CD4-positive, alpha-beta memory T cell (primary cell): ENCODE measurements around the gene SLC6A3. TPM values are rescaled to one million over a fixed set of nuclear protein-coding genes. Genes with fewer than 3 reads are reported as not detected.
"Not testable (repeated sequence)": the region's sequence is repeated elsewhere in the genome, so short reads cannot be mapped to it uniquely, and the experiment has no call there.

Source experiments
- CTCF ChIA-PET: fragments of 350-600 bp; sonication (Branson Sonifier 250); formaldehyde crosslinking; loops from one replicate; lab custom pipeline; 2021; ENCODE audit warnings: inconsistent platforms; ENCODE audit not compliant: partially characterized antibody; lab: Charles Lee
- POLR2A ChIA-PET: fragments of 350-600 bp; sonication (Branson Sonifier 250); formaldehyde crosslinking; loops from one replicate; lab custom pipeline; 2021; ENCODE audit not compliant: partially characterized antibody; lab: Charles Lee
- DNase-seq, 5 donors: peaks; one replicate each; pipeline versions ENCODE4 v3.0.0 to v3.0.0-alpha.2; 2020 to 2022; ENCODE audit warnings: mixed read lengths in 1 of 5
- H3K27ac ChIP-seq: one replicate; pipeline ENCODE4 v1.7.0; 2013; ENCODE audit warnings: low read depth, low read length
- H3K27me3 ChIP-seq: 2 replicates; pipeline ENCODE4 v1.7.0; 2013; ENCODE audit warnings: mild to moderate bottlenecking, low read length, moderate library complexity; ENCODE audit not compliant: insufficient read depth
- H3K36me3 ChIP-seq: 2 replicates; pipeline ENCODE4 v1.7.0; 2013; ENCODE audit warnings: mild to moderate bottlenecking, low read length, moderate library complexity; ENCODE audit not compliant: insufficient read depth
- H3K4me1 ChIP-seq: 2 replicates; pipeline ENCODE4 v1.7.0; 2013; ENCODE audit warnings: mild to moderate bottlenecking, low read length, moderate library complexity; ENCODE audit not compliant: insufficient read depth
- H3K4me3 ChIP-seq, 2 donors: one replicate each; pipeline ENCODE4 v1.7.0; 2013; ENCODE audit warnings: low read length in 2 of 2, mild to moderate bottlenecking in 1 of 2
- H3K9me3 ChIP-seq, 2 donors: one replicate each; pipeline ENCODE4 v1.7.0; 2013; ENCODE audit warnings: low read length in 2 of 2, control low read depth in 1 of 2; ENCODE audit not compliant: control insufficient read depth in 1 of 2
- H3K27ac Mint-ChIP-seq, 7 donors: one replicate each; pipeline ENCODE4 v1.8.0; 2020 to 2021; ENCODE audit warnings: mixed read lengths in 7 of 7, mild to moderate bottlenecking in 6 of 7, inconsistent platforms in 3 of 7, moderate library complexity in 3 of 7
- H3K27me3 Mint-ChIP-seq, 2 donors: one replicate each; pipeline ENCODE4 v1.8.0; 2020 to 2021; ENCODE audit warnings: mixed read lengths in 2 of 2
- H3K36me3 Mint-ChIP-seq, 2 donors: one replicate each; pipeline ENCODE4 v1.8.0; 2020 to 2021; ENCODE audit warnings: mixed read lengths in 2 of 2, inconsistent platforms in 1 of 2, mild to moderate bottlenecking in 1 of 2
- H3K4me1 Mint-ChIP-seq, 4 donors: one replicate each; pipeline ENCODE4 v1.8.0; 2020 to 2021; ENCODE audit warnings: mixed read lengths in 4 of 4, mild to moderate bottlenecking in 1 of 4
- H3K4me3 Mint-ChIP-seq, 8 donors: one replicate each; pipeline ENCODE4 v1.8.0; 2020 to 2021; ENCODE audit warnings: mixed read lengths in 8 of 8, mild to moderate bottlenecking in 7 of 8, moderate library complexity in 6 of 8, inconsistent platforms in 3 of 8
- H3K9me3 Mint-ChIP-seq, 8 donors: one replicate each; pipeline ENCODE4 v1.8.0; 2020 to 2021; ENCODE audit warnings: mixed read lengths in 8 of 8, mild to moderate bottlenecking in 5 of 8, inconsistent platforms in 3 of 8, moderate library complexity in 1 of 8
- intact Hi-C: fragments of 100-400 bp; cut with micrococcal nuclease; formaldehyde crosslinking; loops from one replicate; pipeline ENCODE4 v1.15.1; 2023
- polyA plus RNA-seq, 2 donors: library from polyadenylated mRNA; unstranded; fragments of 300-500 nt; fragmentation: Illumina TruSeq; gene quantifications; one replicate each; pipeline ENCODE4 v1.2.3, GENCODE V29; 2021
- total RNA-seq, 2 experiments: library from RNA; stranded (reverse); gene quantifications; one replicate each; pipeline ENCODE4 v1.2.3, GENCODE V29; 2021

SLC6A3 gene
- total and polyA plus RNA-seq, 4 experiments from 2014 or later, result not detected

DNA sequence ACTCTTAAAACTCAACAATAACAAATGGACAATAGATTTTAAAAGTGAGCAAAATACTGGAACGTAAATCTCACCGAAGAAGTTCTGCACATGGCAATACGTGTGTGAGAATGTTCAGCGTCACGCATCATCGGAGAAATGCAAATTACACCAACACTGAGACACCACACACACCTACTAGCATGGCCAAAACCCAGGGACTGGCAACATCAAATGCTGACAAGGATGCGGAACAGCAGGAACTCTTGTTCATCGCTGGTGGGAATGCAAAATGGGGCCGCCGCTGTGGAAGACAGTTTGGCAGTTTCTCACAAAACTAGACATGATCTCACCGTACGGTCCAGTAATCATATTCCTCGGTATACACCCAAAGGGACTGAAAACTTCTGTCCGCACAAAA, 78.7 kb downstream of the SLC6A3 start:
- CTCF ChIA-PET, result interaction anchor here (1.3 kb wide), 1 partner anchor 12 kb away, joined by 4 read pairs; no protein-coding TSS in a partner anchor
- Histone ChIP-seq H3K36me3 (no peaks in the 10 kb centered on the region), H3K27me3 (peaks cover 4% of the 10 kb centered on the region), H3K4me3 (no peak overlapping the region), H3K27ac (no peak overlapping the region), H3K4me1 (no peaks in the 10 kb centered on the region), H3K9me3 (no peaks in the 10 kb centered on the region)
- Mint-ChIP-seq H3K4me3 (no peak overlapping the region), H3K27me3 (peaks cover 11 to 15% of the 10 kb centered on the region in 2 donors), H3K36me3 (no peaks in the 10 kb centered on the region), H3K4me1 (no peaks in the 10 kb centered on the region), H3K27ac (no peak overlapping the region), H3K9me3 (peaks cover 0 to 1% (median 0%) of the 10 kb centered on the region in 8 donors)
- DNase-seq, result no peak
- POLR2A ChIA-PET, result no interaction called here
- intact Hi-C loops, result no loop called here

DNA sequence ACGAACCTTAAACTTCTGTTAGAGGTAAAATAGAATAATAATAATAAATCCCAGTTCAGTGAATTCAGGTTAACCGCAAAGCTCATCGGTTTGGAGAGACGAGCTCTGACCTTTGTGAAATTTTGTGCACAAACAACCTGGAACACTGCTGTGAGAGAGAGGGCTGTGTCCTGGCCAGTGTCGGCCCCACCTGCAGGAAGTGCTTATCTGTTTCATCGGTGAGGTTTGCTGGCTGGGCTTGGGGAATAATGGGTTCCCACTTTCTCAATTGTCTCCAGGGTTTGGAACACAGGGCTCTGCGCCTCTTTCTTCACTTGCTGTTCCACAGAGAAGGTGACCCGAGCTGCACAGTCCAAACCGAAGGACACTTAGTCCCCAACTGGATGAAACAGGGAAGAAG, 81.0 kb downstream of the SLC6A3 start:
- H3K9me3 Mint-ChIP-seq, result no peaks in the 10 kb centered on the region
- H3K4me3 Mint-ChIP-seq, result no peak overlapping the region
- no peaks in the 10 kb centered on the region for H3K36me3 ChIP-seq
- H3K27ac Mint-ChIP-seq, result no peak overlapping the region
- no peak overlapping the region for H3K4me3 ChIP-seq
- no peaks in the 10 kb centered on the region for H3K36me3 Mint-ChIP-seq
- H3K27ac ChIP-seq, result no peak overlapping the region
- H3K9me3 ChIP-seq, result no peaks in the 10 kb centered on the region
- intact Hi-C loops, result no loop called here
- peaks cover 4% of the 10 kb centered on the region for H3K27me3 ChIP-seq
- H3K27me3 Mint-ChIP-seq, result peaks cover 15 to 20% of the 10 kb centered on the region in 2 donors
- ChIA-PET CTCF (interaction anchor here (2.2 kb wide), 1 partner anchor 16 kb away, joined by 5 read pairs; no protein-coding TSS in a partner anchor), POLR2A (no interaction called here)
- DNase-seq, result no peak
- no peaks in the 10 kb centered on the region for H3K4me1 Mint-ChIP-seq
- no peaks in the 10 kb centered on the region for H3K4me1 ChIP-seq

DNA sequence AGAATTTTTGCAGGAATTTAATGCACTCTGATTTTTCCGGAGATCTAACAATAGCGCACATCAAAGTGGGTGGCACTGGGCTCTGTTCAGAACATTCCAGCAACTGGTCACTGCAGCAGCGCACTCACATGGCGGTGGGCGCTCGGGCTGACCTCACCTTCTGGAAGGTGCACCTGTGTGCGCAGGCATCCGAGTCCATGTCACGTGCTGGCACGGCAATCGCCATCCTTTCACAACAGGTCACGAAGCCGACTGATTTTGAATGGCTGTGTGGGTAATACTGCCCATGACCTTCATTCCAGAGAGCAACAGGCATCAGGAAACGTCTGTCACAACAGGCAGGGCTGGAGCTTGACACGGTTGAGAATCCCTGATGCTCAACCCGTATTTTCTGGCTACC, 81.7 kb downstream of the SLC6A3 start:
- Mint-ChIP-seq H3K4me3 (no peak overlapping the region), H3K9me3 (no peaks in the 10 kb centered on the region), H3K36me3 (no peaks in the 10 kb centered on the region), H3K27ac (no peak overlapping the region), H3K4me1 (no peaks in the 10 kb centered on the region), H3K27me3 (peaks cover 15 to 20% of the 10 kb centered on the region in 2 donors)
- ChIA-PET POLR2A (no interaction called here), CTCF (interaction anchor here (1.0 to 2.2 kb wide), 2 partner anchors 16 kb away, joined by 3 to 5 read pairs; no protein-coding TSS in a partner anchor)
- Histone ChIP-seq H3K9me3 (no peaks in the 10 kb centered on the region), H3K4me3 (no peak overlapping the region), H3K36me3 (no peaks in the 10 kb centered on the region), H3K4me1 (no peaks in the 10 kb centered on the region), H3K27me3 (peaks cover 4% of the 10 kb centered on the region), H3K27ac (no peak overlapping the region)
- DNase-seq, result no peak
- intact Hi-C loops, result no loop called here

DNA sequence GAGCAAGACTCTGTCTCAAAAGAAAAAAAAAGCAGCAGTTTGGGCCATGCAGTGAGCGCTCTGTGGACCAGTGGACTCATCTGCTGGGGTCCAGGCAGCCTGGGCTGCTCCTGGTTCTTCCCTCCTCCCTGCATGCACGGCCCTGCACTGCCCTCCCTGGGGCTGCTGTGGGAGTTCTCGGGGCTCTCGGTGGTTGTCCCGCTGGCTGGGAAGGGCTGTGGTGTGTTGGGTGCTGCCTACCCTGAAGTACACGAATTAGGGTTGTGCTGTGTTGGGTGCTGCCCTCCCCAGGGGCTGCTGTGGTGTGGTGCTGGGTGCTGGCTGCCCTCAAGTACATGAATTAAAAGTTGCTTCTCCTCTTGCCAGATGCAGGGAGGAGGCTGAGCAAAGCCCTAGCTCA, 82.1 kb downstream of the SLC6A3 start:
- DNase-seq, result no peak
- no peaks in the 10 kb centered on the region for H3K9me3 ChIP-seq
- H3K4me3 Mint-ChIP-seq, result no peak overlapping the region
- no peaks in the 10 kb centered on the region for H3K36me3 ChIP-seq
- no peaks in the 10 kb centered on the region for H3K36me3 Mint-ChIP-seq
- POLR2A ChIA-PET, result no interaction called here
- peaks cover 15 to 20% of the 10 kb centered on the region in 2 donors for H3K27me3 Mint-ChIP-seq
- no peaks in the 10 kb centered on the region for H3K4me1 Mint-ChIP-seq
- intact Hi-C loops, result no loop called here
- H3K4me3 ChIP-seq, result no peak overlapping the region
- no peak overlapping the region for H3K27ac ChIP-seq
- peaks cover 4% of the 10 kb centered on the region for H3K27me3 ChIP-seq
- no peaks in the 10 kb centered on the region for H3K4me1 ChIP-seq
- no peaks in the 10 kb centered on the region for H3K9me3 Mint-ChIP-seq
- H3K27ac Mint-ChIP-seq, result no peak overlapping the region
- CTCF ChIA-PET, result interaction anchor here (1.0 kb wide), 2 partner anchors 16 to 17 kb away, joined by 3 read pairs; no protein-coding TSS in a partner anchor

DNA sequence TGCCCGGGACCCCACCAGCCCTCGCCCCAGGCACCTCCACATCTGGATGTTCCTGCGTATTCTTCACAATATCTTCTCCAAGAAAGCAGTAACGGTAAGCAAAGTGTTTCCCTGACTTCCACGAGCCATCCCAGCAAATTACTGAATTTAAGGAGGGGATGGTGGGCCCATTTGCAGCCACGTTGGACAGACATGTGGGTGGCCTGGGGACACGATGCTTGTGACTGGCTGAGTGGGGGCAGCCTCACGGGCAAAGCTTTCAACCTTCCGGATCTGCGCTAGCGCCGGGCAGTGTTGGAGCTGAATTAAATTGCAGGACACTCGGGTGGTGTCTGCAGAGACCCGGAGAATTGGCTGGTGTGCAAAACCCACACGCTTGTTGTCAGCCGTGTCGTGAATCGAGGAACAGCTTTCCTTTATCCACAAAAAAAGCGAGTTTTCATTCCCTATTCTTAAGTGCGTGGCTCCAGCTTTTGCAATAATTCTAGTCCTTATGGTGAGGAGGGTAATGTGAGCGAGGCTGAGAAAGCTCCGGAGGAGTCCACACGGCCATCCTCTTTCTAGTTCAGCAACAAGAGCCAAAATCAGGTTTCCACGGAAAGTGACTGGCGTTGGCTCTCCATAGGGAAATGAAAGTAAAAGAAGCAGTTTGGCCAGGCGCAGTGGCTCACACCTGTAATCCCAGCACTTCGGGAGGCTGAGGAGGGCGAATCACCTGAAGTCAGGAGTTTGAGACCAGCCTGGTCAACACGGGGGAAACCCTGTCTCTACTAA, 82.8 kb downstream of the SLC6A3 start:
- Mint-ChIP-seq H3K27ac (no peak overlapping the region), H3K9me3 (no peaks in the 10 kb centered on the region), H3K36me3 (no peaks in the 10 kb centered on the region), H3K27me3 (peaks cover 15 to 20% of the 10 kb centered on the region in 2 donors), H3K4me1 (no peaks in the 10 kb centered on the region), H3K4me3 (no peak overlapping the region)
- ChIA-PET CTCF (interaction anchor here (0.6 to 1.0 kb wide), 3 partner anchors 15 to 18 kb away, joined by 3 read pairs; no protein-coding TSS in a partner anchor), POLR2A (no interaction called here)
- Histone ChIP-seq H3K27ac (no peak overlapping the region), H3K4me1 (no peaks in the 10 kb centered on the region), H3K4me3 (no peak overlapping the region), H3K36me3 (no peaks in the 10 kb centered on the region), H3K27me3 (peaks cover 4% of the 10 kb centered on the region), H3K9me3 (no peaks in the 10 kb centered on the region)
- intact Hi-C loops, result no loop called here
- no peak for DNase-seq

DNA sequence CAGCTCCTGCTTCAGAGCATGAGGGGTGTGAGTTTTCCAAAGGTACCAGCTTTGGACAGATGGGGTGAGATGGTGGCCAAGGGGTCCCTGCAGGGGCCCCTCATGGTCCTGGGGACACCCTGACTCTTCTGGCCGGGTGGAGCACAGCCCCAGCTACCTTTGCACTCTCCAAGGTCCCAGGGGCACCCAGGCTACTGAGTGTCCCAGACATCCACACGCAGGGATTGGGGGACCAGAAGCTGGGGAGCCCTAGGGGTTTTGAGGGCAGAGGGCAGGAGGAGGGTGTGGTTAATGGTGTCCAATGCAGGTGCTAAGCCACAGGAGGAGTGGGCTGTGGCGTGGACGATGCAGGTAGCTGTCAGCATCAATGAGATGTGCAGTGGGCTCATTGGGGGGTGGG, 84.4 kb downstream of the SLC6A3 start:
- H3K4me3 ChIP-seq, result no peak overlapping the region
- Mint-ChIP-seq H3K9me3 (no peaks in the 10 kb centered on the region), H3K27ac (no peak overlapping the region), H3K4me3 (no peak overlapping the region), H3K36me3 (no peaks in the 10 kb centered on the region), H3K4me1 (no peaks in the 10 kb centered on the region), H3K27me3 (peaks cover 15 to 25% of the 10 kb centered on the region in 2 donors)
- H3K9me3 ChIP-seq, result no peaks in the 10 kb centered on the region
- CTCF ChIA-PET, result no interaction called here
- H3K27ac ChIP-seq, result no peak overlapping the region
- no peaks in the 10 kb centered on the region for H3K4me1 ChIP-seq
- intact Hi-C loops, result no loop called here
- peaks cover 4% of the 10 kb centered on the region for H3K27me3 ChIP-seq
- POLR2A ChIA-PET, result no interaction called here
- no peaks in the 10 kb centered on the region for H3K36me3 ChIP-seq
- DNase-seq, result no peak

DNA sequence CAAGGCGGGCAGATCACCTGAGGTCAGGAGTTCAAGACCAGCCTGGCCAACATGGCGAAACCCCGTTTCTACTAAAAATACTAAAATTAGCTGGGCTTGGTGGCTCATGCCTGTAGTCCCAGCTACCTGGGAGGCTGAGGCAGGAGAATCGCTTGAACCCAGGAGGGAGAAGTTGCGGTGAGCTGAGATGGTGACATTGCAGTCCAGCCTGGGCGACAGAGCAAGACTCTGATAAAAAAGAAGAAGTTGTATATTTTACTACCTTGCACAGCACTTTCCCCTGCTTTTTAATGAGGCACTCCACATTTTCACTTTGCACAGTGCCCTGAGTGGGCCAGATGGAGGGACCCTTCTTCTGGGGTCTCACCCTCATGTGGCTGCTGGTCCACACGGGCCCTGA, 84.9 kb downstream of the SLC6A3 start:
- H3K27ac Mint-ChIP-seq, H3K4me1 Mint-ChIP-seq, H3K4me1 ChIP-seq, H3K36me3 ChIP-seq, intact Hi-C loops, H3K4me3 Mint-ChIP-seq, DNase-seq, H3K27ac ChIP-seq, H3K9me3 Mint-ChIP-seq, H3K36me3 Mint-ChIP-seq, H3K9me3 ChIP-seq, POLR2A ChIA-PET, H3K27me3 ChIP-seq, H3K4me3 ChIP-seq: not testable (repeated sequence)
- CTCF ChIA-PET, result interaction anchor here (0.7 kb wide), 1 partner anchor 20 kb away, joined by 3 read pairs; no protein-coding TSS in a partner anchor
- peaks cover 15 to 24% of the 10 kb centered on the region in 2 donors for H3K27me3 Mint-ChIP-seq
